Stimulated activated CD8-positive, alpha-beta memory T cell treated with anti-CD3 and anti-CD28 coated beads, Interleukin-7, amount 100 ng/mL, for 24 hours (primary cell): Measurements from ENCODE around the gene PTGDR.

ENCODE experiments used
- DNase-seq: peaks from one replicate; pipeline ENCODE4 v3.0.0-alpha.2; 2020; ENCODE audit warnings: low read depth

The PTGDR gene

DNA sequence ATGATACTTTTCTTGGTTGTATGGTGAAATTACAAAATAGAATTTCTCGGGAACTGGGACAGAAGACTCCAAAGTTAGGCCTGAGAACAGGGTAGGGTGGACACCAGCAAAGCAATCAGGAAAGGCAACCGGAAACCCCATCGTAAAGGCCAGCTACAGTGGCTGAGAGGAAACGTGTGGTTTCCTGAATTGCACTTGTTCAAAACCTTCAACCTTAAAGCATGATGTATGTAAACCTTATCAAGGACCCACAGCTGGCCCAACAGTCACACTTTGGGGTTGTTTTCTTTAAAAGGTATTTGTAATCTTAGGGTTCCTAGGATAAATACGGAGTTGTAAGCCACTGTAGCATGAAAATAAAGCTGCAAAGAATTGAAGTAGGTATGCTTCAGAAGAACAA lies 2.2 kb upstream of the PTGDR start:
- DNase-seq = no peak

DNA sequence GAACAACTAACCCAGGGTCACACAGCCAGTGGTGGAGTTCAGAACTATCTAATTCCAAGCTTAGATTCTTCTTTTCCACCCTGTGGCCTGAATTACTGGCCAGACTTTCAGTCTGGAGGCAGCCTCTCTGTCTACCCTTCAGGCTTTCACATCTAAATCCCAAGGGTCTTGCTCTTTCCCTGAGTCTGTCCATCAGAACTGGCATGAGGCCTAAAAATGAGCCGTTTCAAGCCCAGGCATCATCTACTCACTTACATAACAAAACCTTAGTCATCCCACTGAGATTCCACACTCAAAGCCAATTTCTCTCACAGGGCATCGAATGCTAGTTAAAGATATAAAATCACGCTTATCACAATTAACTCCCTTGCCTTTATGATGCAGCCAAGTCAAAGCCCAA lies 1.3 kb upstream of the PTGDR start:
- DNase-seq = no peak

DNA sequence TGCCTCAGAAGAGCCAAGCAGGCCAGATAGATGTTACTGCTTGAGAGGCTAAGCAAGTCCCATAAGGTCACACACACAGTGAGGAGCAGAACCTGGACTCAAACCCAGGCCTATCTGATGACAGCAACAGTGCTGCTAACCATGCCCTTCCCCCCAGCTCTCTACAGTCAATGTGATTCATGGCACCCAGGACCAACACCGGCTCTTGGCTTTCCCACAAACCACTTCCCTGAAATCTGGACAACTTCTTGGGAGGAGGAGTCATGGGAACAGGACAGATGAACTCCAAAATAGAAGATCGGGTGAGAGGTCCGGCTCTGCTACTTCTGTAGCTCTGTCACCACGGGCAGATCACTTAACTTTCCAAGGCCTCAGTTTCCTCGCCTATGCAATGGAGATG lies 716 bp upstream of the PTGDR start:
- DNase-seq = no peak

DNA sequence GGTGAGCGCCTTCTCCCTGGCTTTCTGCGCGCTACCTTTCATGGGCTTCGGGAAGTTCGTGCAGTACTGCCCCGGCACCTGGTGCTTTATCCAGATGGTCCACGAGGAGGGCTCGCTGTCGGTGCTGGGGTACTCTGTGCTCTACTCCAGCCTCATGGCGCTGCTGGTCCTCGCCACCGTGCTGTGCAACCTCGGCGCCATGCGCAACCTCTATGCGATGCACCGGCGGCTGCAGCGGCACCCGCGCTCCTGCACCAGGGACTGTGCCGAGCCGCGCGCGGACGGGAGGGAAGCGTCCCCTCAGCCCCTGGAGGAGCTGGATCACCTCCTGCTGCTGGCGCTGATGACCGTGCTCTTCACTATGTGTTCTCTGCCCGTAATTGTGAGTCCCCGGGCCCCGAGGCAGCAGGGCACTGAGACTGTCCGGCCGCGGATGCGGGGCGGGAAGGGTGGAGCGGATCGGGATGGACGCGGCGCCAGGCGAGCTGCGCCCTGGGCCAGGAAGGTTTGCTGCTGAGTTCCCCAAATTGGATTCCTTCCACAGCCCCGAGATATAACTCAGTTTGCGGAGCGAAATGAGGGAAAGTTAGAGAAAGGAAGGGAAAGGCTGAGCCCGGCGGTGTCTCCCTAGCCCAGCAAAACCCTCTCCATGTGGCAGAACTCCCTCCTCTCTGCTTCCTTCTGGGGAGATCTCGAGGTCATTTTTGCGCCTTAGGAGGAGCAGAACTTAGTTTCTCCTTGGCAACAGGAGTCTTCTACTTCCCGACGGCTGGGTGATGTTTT lies 972 bp downstream of the PTGDR start:
- no peak for DNase-seq

DNA sequence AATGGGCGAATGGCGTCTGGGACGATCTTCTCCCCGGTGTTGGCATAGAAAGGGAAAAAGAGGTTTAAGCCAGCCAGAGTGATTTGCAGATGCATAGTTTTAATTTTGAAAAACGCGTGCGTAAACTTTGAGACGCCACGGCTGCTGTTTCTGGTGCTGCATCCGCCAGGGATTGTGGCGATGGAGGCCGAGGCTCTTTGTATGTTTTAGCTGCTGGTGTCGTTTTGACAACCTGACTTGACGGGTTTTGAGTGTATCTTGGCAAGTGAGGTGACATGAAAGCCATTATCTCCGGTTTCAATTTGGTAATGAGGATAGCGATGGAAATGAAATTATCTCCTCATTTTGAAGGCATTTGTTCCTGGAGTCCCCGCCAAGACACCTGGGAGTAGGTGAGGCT lies 1.6 kb downstream of the PTGDR start:
- DNase-seq = no peak

DNA sequence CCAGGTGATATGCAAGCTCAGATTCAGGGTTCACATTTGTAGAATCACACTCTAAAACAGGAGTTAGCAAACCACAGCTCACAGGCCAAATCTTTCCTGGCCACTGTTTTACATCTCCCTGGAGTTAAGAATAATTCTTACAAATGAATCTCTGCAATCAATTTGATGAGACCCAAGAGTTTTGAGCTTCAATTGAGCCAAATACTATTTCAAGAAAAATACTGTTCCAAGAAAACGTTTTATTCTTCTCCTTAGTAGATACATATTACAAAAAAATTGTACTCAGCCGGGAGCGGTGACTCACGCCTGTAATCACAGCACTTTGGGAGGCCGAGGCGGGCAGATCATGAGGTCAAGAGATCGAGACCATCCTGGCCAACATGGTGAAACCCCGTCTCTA lies 2.5 kb downstream of the PTGDR start:
- DNase-seq = no peak

DNA sequence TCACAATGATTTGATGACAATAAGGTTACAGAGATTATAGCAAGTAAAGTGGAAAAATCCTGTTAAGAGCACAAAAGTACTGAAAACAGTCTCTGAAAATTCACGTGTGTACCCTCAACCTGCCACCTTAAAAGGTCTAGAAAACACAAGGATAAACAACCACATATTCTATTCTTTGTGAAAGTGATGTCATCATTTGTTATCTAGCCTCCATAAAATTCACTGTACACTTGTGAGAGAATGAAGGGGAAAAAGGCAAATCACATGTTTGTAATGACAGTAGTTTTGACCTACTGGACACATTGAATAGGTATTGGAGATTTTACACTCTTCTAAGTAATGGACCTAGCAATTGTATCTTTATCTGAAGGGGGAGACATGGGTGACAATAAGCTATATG lies 4.0 kb downstream of the PTGDR start:
- DNase-seq = no peak

DNA sequence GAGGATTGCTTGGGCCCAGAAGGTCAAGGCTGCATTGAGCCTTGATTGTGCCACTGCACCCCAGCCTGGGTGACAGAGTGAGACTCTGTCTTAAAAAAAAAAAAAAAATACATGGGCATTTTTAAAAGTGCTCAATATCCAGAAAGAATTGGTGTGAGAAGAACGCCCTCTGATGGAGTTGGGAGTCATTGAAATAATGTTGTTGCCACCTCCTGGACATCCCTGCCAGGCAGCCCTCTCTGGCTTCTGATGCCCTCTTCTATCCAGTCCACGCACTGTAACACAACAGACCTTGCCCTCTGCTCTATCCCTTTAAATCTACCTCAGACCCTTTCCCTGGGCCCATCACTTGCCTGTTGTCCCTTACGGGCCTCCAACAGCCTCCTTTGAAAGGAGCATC lies 4.9 kb downstream of the PTGDR start:
- no peak for DNase-seq

DNA sequence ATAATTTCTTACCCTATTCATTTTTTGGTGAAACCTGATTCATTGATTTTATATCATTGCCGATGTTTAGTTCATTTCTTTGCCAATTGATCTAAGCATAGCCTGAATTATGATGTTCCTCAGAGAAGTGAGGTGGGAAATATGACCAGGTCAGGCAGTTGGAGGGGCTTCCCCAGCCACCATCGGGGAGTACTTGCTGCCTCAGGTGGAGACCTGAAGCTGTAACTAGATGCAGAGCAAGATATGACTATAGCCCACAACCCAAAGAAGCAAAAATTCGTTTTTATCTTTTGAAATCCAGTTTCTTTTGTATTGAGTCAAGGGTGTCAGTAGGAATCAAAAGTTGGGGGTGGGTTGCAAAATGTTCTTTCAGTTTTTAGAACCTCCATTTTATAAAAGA lies 7.9 kb downstream of the PTGDR start:
- DNase-seq = no peak

DNA sequence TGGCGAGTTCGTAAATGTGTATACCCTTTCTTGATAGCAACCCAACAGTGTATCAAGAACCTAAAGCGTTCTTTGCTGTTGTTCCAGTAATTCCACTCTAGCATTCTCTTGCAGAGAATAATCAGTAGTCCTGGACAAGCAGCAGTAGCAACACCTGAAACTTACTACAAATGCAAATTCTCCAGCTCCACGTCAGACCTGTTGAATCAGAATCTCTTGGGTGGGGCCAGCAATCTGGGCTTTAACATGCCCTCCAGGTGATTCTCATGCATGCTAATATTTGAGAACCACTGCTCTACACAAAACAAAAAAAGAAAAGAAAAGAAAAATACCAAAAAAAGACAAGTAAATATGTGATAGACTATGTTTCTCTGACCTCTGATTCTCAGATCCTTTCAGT lies 10.1 kb downstream of the PTGDR start:
- no peak for DNase-seq

DNA sequence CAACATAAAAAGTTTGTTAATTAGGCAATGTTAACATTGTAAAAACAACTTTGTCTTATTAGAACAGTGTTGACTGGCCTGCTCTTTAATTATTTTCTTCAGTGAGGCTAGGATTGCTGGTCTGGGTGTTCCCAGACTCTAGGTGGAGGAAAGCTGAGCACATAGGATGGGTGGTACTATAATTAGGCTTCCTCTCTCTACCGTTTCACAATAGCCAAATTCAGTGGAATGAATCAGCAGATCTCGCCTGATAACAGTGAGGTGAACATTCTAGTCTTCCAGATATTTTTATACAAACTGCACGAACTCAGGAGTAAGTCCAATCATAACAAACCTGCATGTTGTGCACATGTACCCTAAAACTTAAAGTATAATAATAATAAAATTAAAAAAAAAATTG lies 11.9 kb downstream of the PTGDR start:
- DNase-seq = no peak

DNA sequence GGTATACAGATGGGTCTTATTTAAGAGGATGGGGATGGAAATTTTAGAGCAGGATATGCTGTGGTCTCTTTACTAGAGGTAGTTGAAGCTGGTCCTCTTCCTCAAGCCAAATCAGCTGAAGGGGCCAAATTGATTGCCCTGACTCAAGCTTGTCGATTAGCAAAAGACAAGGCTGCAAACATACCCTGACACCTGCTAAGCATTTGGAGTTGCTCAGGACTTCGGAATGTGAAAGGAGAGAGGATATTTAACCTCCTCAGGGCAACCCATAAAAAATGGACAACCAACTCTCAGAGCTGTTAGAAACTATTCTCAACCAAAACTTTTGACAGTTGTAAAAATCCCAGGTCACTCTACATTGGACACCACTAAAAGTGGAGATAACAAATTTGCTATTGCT lies 15.6 kb downstream of the PTGDR start:
- DNase-seq = no peak

DNA sequence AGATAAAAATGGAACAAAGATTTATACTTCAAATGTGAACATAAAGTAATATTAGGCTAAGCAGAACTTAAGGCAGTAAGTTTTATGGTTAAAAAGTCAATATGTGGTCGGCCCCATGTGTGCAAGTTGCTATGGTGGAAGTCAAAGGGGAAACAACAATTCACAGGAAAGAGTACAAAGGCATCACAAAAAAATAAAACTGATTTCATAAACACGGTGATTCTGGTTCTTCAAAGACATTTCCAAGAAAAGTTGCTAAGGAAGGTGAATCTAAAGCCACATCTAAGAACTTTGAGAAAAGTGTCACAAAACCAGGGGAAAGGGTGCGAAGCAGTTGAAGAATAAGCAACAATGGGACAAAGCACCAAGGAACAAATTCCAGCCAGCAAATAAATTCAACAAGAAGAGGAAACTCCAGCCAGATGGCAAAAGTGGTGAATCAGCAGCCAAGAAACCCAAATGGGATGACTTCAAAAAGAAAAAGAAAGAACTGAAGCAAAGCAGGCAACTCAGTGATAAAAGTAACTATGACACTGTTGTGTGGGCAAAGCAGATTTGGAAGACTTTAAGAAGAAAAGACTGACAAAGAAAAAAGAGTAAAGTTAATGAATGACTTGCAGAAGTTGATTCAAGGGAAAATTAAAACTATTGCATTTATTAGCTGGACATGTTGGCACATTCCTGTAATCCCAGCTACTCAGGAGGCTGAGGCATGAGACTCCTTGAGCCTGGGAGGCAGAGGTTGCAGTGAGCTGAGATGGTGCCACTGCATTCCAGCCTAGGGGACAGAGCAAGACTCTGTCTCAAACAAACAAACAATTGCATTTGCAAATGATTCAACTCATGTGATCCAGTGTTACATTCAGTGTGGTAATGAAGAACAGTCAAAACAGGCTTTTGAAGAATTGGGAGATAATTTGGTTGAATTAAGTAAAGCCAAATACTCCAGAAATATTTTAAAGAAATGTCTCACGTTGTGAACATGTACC lies 19.5 kb downstream of the PTGDR start:
- DNase-seq = no peak

DNA sequence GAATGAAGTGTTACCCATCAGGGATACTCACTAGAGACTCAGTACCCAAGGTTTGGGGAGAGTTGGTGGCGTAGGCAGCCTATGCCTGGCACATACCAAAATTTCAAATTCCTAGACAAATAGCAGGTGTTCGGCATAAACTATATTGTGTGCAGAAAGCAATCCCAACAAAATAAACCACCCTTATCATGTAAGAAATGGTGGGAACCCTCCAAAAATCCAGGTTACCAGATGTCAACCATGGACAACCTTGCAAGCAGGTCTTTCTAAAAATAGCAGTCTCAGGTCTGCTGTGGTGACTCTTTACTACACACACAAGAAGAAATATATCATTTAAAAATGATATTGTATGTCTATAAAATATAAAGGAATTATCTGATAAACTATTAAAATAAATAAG lies 28.9 kb downstream of the PTGDR start:
- no peak for DNase-seq

DNA sequence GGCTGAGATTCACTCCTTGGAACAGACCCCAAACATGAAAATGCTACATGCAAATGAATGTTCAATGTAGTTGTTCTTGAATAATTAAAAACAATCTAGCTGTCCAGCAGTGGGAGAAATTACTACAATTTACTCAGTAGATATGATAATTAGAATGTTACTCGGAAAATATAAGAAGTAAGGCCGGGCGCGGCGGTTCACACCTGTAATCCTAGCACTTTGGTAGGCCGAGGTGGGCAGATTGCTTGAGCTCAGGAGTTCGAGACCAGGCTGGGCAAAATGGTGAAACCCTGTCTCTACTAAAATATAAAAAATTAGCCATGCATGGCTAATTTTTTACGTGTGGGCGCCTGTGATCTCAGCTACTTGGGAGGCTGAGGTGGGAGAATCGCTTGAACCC lies 31.3 kb downstream of the PTGDR start:
- DNase-seq = no peak

DNA sequence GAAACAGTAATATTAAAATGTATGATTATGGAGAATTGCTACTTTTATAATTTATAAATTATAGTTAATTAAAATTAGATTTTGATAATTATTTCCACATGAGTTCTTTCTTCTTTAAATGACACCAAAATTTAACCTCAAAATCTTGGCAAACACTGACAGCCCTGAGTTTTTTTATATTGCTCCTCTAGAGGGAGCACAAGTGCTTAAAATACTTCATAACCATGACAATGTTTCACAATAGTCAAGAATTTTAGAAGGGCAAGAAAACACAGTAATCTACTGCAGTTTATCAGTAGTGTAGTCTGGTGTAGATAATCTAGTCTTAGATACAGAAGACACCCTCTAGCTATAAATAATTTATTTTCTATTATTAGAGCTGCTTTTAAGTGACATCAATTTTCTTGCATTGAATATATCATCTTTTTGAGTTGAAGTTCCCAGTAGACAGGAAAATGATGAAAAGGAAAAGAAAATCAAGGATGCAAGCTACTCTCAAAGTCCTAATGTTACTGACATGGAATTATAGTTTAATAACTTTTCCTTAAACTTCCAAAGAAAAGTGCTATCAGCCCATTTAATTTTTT lies 32.3 kb downstream of the PTGDR start:
- no peak for DNase-seq

DNA sequence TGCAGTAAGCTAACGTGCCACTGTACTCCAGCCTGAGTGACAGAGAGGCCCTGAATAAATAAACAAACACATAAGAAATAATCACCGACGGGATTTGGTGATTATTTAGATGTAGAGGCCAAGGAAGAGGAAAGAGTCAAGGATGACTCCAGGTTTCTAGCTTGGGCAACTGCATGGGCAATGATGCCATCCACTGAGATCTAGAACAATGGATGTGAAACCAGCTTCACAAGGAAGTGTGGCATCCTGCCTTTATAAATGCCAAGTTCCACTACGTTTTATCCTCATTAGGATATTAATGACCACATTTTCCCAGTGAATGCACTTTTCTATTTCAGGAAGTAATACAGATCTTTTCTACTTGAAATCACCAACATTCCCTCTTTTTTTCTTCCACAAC lies 35.7 kb downstream of the PTGDR start:
- DNase-seq = no peak

DNA sequence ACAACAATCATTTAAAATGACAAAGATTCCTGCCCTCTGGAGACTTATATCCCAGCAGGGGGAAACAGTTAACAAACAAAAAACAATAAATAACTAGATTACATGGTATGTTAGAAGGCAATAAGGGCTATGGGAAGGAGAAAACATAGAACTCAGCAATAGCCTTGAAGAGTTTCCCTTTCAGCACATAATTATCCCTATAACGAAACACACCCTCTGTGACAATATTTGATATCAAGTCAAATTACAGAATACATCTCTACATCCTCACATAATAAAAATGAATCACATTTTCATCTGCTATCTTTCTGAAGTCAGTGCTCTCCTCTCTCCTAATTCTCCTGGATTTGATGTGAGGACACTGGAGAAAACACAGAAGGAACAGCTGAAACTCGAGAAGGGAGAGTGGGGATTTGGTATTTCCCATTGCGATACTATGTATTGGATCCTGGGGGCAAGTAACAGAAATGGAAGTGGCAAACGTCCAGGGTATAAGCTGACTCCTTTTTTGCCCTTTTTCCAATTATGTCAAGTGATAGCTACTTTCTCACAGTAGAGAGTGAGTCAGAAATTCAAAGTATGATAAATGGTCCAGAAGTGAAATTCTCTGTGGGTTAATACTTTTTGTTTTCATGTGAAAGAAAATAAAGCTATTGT lies 36.9 kb downstream of the PTGDR start:
- no peak for DNase-seq

DNA sequence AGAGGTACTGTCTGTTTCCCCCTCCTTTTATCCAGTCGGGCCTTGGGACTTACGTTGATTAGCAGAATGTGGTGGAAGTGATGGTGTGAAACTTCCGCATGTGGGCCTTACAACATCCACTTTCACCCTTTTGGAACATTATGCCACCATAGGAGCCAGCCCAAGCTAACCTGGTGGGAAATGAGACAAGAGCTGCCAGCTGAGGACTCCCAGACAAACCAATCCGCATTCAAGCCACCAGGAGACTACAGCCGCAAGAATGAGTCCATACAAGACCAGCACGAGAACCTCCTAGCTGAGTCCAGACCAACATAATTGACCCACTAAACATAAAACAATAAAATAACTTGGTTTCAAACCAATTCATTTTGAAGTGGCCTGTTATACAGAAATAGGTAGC lies 37.5 kb downstream of the PTGDR start:
- no peak for DNase-seq

DNA sequence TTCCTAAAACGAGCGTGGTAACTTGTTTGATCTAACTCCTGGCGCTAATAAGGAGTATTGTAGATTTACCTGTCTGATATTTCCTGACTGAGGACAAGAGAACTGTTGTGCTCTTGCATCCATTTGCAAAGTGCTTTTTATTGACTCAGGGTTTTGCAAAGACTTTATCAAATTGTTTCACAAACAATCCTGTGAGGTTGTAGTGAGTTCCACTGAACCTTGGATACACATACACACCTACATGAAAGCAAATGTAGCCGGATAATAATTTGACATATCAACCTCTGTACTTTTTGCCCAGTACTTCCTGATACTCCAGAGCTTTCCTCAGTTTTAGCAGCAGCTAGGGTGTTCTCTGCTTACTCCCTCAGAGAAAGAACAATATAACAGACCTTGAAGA lies 39.9 kb downstream of the PTGDR start:
- DNase-seq = no peak

DNA sequence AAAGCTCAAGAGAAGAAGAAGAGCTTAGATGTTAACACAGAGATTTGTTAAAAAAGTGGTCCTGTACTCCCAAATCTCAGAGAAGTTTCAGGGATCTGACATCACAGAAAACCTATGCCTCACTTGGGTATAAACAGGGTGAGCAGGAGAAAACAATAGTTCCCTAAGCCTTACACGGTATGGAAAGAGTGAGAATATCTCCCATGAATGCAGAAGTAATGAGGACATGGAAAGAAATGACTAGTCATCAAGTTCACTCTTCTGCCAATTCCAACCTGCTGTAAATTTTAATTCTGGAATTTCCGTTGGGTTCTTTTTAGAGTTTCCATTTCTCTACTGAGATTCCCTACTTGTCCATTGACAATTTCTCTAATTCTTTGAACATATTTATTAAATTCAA lies 40.4 kb downstream of the PTGDR start:
- DNase-seq = no peak

DNA sequence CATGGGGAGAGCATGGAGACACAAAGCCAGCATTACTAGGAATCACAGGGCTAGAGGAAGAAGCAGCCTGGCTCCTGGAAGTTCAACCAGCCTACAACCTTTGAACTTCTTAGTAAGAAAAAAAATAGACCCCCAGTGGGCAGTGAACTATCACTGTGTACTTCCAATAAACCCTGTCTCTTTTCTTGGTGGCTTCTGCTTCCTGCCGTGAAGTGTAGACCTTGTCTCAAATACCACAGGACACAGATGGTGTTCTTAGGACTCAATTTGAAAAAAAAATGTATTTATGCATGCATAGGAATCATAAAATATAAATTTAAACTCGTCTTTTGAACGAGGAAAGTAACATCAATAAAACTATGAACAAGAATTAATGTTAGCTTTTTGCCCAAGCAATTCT lies 43.0 kb downstream of the PTGDR start:
- no peak for DNase-seq
